ENCODE results near the gene CUX1. TPM values are rescaled to one million over a fixed set of nuclear protein-coding genes. Genes with fewer than 3 reads are reported as not detected.

CUX1 gene
- total and polyA plus RNA-seq, 2 of the 13 experiments (the other 11 are each of a cell fraction or from before 2014, with no cell fraction given): 13.7 to 14.9 TPM

DNA sequence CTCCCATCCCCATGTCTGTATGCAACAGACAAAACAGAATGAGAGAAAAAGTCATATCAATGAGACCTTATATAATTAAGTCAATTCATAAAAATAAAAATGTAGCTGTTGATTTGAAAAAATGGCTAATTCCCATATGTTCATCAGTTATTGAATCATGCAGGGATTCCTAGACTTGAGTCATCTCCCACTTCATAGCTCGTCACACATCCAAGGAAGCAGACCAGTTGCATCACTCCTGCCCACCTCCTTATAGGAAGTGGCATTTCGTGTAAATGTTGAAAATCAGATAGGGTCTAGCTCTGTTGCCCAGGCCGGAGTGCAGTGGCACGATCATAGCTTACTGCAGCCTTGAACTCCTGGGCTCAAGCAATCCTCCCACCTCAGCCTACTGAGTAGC is 413.2 kb downstream of the CUX1 start (continued):
- TF ChIP-seq ZNF205 (CRISPR knock-in tag; IDR thresholded peaks at IDR 0.05) (no peak), RAD21 (CRISPR knock-in tag; IDR thresholded peaks at IDR 0.05) (no peak), NCOA2 (CRISPR knock-in tag; IDR thresholded peaks at IDR 0.05) (no peak), MBD4 (IDR thresholded peaks at IDR 0.05; ENCODE audit: borderline replicate concordance, low read length) (no peak)
- TF ChIP-seq, protein P1, sequence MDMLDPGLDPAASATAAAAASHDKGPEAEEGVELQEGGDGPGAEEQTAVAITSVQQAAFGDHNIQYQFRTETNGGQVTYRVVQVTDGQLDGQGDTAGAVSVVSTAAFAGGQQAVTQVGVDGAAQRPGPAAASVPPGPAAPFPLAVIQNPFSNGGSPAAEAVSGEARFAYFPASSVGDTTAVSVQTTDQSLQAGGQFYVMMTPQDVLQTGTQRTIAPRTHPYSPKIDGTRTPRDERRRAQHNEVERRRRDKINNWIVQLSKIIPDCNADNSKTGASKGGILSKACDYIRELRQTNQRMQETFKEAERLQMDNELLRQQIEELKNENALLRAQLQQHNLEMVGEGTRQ (IDR thresholded peaks at IDR 0.05; ENCODE audit: low read depth, low read length): no peak
- TF ChIP-seq, protein P1 (CRISPR knock-in tag; IDR thresholded peaks at IDR 0.05; ENCODE audit: borderline replicate concordance): no peak

DNA sequence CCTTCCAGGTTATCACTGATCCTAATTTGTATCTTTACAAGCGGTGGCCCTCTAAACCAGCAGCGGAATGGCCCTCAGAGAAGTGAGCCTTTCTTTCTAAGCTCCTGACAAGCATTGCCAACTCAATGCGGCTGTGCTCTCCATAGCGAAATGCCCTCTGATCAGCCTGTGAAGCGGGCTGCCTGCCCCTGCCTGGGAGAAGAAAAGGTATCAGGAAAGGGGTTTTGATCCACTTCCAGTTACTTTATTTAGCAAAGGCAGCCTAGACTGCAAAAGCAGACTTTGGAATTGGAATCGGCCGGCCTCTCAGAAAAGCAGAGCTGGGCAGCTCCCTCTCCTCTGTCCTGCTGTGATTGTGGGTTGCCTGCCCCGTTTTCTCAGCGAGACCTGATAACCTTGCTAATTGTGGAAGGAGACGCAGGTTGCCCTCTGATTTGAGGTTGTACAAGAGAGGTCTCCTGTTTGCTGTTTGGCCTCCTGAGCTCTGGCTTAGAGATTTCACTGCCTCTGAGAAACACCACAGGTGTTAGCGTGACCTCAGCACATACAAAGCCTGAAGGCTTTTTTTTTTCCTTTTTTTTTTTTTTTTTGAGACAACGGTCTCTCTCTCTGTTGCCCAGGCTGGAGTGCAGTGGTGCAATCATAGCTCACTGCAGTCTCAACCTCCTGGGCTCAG is 415.3 kb downstream of the CUX1 start:
- Histone ChIP-seq H3K27me3 (ENCODE audit: control insufficient read depth in 1 of 2, insufficient read depth in 2 of 2, low read length in 2 of 2) (no peaks in the 10 kb centered on the region; a peak in 1 of 5 replicates), H3K9me3 (ENCODE audit: low read length) (no peaks in the 10 kb centered on the region), H3K79me2 (ENCODE audit: insufficient read depth, low read length) (no peaks in the 10 kb centered on the region), H3K4me3 (replicated peaks in 1 of 3; ENCODE audit: insufficient read depth in 1 of 3, low read depth in 2 of 3, low read length in 3 of 3) (no peak overlapping the region), H3K36me3 (replicated peaks in 1 of 2; ENCODE audit: control insufficient read depth in 1 of 2, insufficient read depth in 2 of 2, low read length in 2 of 2) (peaks cover 19 to 36% of the 10 kb centered on the region in 2 experiments; a peak in 4 of 5 replicates), H3K9ac (ENCODE audit: insufficient read depth, low read depth, low read length) (no peak overlapping the region), H4K20me1 (ENCODE audit: insufficient read depth, low read length) (no peaks in the 10 kb centered on the region), H3K4me1 (ENCODE audit: insufficient read depth, low read length) (peaks cover 7% of the 10 kb centered on the region; the same call in 1 of the 2 replicates), H3K27ac (ENCODE audit: extremely low read length, insufficient read depth, low read length) (no peak overlapping the region), H3K4me2 (ENCODE audit: low read depth, low read length) (no peak overlapping the region), H2AFZ (ENCODE audit: low read length) (no peak overlapping the region)
- 94% methylated on average over 10 of the region's 12 CpGs for WGBS (ENCODE audit: low lambda C conversion rate)
- no TSS peak for BruUV-seq (replicated peaks)
- CTCF ChIA-PET (ENCODE audit: low intra/inter-chr PET ratio, low total read pairs): no interaction called here
- FAIRE-seq: no peak
- intact Hi-C loops (cut with micrococcal nuclease; ENCODE audit: unreplicated experiment) (loop anchor here (10.0 kb wide), 2 partner anchors 78 to 688 kb away; no protein-coding TSS in a partner anchor), in situ Hi-C loops (cut with HindIII; ENCODE audit: extremely low pct_ligation_motif_present, low pct_unique_long_range_greater_than_20kb) (no loop called here)
- ATAC-seq: no peak
- DNase-seq (ENCODE audit: low spot score): no peak
- POLR2A ChIA-PET: interaction anchor here (0.6 kb wide), 1 partner anchor 731 kb away, joined by 3 read pairs; no protein-coding TSS in a partner anchor
- no peak for TF ChIP-seq MED13 (CRISPR knock-in tag; IDR thresholded peaks at IDR 0.05)
- no peak for TF ChIP-seq ZNF616 (CRISPR knock-in tag; IDR thresholded peaks at IDR 0.05; ENCODE audit: low read depth)
- TF ChIP-seq ZNF33A (CRISPR knock-in tag; IDR thresholded peaks at IDR 0.05; ENCODE audit: borderline replicate concordance): no peak
- TF ChIP-seq ZNF30 (CRISPR knock-in tag; IDR thresholded peaks at IDR 0.05): no peak
- no peak for TF ChIP-seq ZFP36L1 (CRISPR knock-in tag; IDR thresholded peaks at IDR 0.05)
- TF ChIP-seq, protein P2, sequence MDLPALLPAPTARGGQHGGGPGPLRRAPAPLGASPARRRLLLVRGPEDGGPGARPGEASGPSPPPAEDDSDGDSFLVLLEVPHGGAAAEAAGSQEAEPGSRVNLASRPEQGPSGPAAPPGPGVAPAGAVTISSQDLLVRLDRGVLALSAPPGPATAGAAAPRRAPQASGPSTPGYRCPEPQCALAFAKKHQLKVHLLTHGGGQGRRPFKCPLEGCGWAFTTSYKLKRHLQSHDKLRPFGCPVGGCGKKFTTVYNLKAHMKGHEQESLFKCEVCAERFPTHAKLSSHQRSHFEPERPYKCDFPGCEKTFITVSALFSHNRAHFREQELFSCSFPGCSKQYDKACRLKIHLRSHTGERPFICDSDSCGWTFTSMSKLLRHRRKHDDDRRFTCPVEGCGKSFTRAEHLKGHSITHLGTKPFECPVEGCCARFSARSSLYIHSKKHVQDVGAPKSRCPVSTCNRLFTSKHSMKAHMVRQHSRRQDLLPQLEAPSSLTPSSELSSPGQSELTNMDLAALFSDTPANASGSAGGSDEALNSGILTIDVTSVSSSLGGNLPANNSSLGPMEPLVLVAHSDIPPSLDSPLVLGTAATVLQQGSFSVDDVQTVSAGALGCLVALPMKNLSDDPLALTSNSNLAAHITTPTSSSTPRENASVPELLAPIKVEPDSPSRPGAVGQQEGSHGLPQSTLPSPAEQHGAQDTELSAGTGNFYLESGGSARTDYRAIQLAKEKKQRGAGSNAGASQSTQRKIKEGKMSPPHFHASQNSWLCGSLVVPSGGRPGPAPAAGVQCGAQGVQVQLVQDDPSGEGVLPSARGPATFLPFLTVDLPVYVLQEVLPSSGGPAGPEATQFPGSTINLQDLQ (CRISPR knock-in tag; IDR thresholded peaks at IDR 0.05): no peak
- no peak for TF ChIP-seq PAF1 (CRISPR knock-in tag; IDR thresholded peaks at IDR 0.05)
- TF ChIP-seq, protein P3, sequence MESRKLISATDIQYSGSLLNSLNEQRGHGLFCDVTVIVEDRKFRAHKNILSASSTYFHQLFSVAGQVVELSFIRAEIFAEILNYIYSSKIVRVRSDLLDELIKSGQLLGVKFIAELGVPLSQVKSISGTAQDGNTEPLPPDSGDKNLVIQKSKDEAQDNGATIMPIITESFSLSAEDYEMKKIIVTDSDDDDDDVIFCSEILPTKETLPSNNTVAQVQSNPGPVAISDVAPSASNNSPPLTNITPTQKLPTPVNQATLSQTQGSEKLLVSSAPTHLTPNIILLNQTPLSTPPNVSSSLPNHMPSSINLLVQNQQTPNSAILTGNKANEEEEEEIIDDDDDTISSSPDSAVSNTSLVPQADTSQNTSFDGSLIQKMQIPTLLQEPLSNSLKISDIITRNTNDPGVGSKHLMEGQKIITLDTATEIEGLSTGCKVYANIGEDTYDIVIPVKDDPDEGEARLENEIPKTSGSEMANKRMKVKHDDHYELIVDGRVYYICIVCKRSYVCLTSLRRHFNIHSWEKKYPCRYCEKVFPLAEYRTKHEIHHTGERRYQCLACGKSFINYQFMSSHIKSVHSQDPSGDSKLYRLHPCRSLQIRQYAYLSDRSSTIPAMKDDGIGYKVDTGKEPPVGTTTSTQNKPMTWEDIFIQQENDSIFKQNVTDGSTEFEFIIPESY (CRISPR knock-in tag; IDR thresholded peaks at IDR 0.05): no peak
- no peak for TF ChIP-seq RFXAP (CRISPR knock-in tag; IDR thresholded peaks at IDR 0.05; ENCODE audit: borderline replicate concordance)
- no peak for TF ChIP-seq PHF5A (CRISPR knock-in tag; IDR thresholded peaks at IDR 0.05; ENCODE audit: low read depth, unreplicated experiment)
- no peak for TF ChIP-seq HDAC1 (CRISPR knock-in tag; IDR thresholded peaks at IDR 0.05)
- no peak for TF ChIP-seq NFRKB (IDR thresholded peaks at IDR 0.05)
